K562 (cell line): ENCODE data around the gene KRTCAP2. TPM values are rescaled to one million over a fixed set of nuclear protein-coding genes. Genes with fewer than 3 reads are reported as not detected.
A peak's percentile ranks its signal among the peaks of the same experiment; 100 is the strongest.

Experiments used
- CTBP1 ChIP-seq: fragments of 450-650 bp; IDR thresholded peaks from 2 replicates; pipeline ENCODE4 v1.6.1; 2016; ENCODE audit warnings: borderline replicate concordance
- ELF2 ChIP-seq: fragments of 250-450 bp; sonication (Bioruptor Pico); IDR thresholded peaks from 2 replicates; pipeline ENCODE4 v1.5.0; 2021; ENCODE audit warnings: mild to moderate bottlenecking
- FOXK1 ChIP-seq: sonication (generic); formaldehyde crosslinking; IDR thresholded peaks from 2 replicates; pipeline ENCODE4 v1.8.0; 2022; ENCODE audit warnings: missing genetic modification reagents, mild to moderate bottlenecking, borderline replicate concordance
- HMGXB4 ChIP-seq: sonication (generic); formaldehyde crosslinking; IDR thresholded peaks from 2 replicates; pipeline ENCODE4 v1.8.1; 2023; ENCODE audit warnings: mild to moderate bottlenecking, missing genetic modification reagents
- KAT7 ChIP-seq: sonication (generic); formaldehyde crosslinking; IDR thresholded peaks from 2 replicates; pipeline ENCODE4 v1.8.0; 2022; ENCODE audit warnings: missing genetic modification reagents, mild to moderate bottlenecking, borderline replicate concordance
- MAZ ChIP-seq, 2 experiments: fragments of 450-650 bp in 1 of 2; sonication (generic) in 1 of 2; formaldehyde crosslinking; IDR thresholded peaks in 1 of 2; conservative IDR thresholded peaks in 1 of 2; 2 replicates each; pipeline versions ENCODE4 v1.4.0 to v1.5.0; 2020; ENCODE audit warnings: mild to moderate bottlenecking in 1 of 2, missing genetic modification reagents in 1 of 2
- MBD1 ChIP-seq: fragments of 250-450 bp; sonication (Bioruptor Pico); IDR thresholded peaks from 2 replicates; pipeline ENCODE4 v1.8.0; 2022; ENCODE audit warnings: inconsistent platforms
- NFATC3 ChIP-seq: fragments of 450-650 bp; IDR thresholded peaks from 2 replicates; pipeline ENCODE4 v1.6.1; 2017; ENCODE audit warnings: mild to moderate bottlenecking
- NR2C2 ChIP-seq, 2 experiments: fragments of 200-800 bp in 1 of 2; sonication (Bioruptor generic) in 1 of 2; sonication (generic) in 1 of 2; formaldehyde crosslinking in 1 of 2; IDR thresholded peaks; 2 replicates each; pipeline versions ENCODE4 v1.6.1 to v1.8.0; 2016 to 2022; ENCODE audit warnings: mild to moderate bottlenecking in 1 of 2, missing compliant biosample characterization in 1 of 2, missing genetic modification characterization in 1 of 2, missing genetic modification reagents in 1 of 2
- POLR2A ChIP-seq: fragments of 450-650 bp; conservative IDR thresholded peaks from 2 replicates; pipeline ENCODE4 v1.6.1; 2016
- SMARCA4 ChIP-seq: fragments of 450-650 bp; IDR thresholded peaks from 2 replicates; pipeline ENCODE4 v1.6.1; 2016
- SOX6 ChIP-seq: fragments of 450-650 bp; IDR thresholded peaks from 2 replicates; pipeline ENCODE4 v1.6.1; 2014; ENCODE audit warnings: mild to moderate bottlenecking
- SP2 ChIP-seq: IDR thresholded peaks from 2 replicates; pipeline ENCODE4 v1.6.1; 2011; ENCODE audit warnings: mild to moderate bottlenecking, low read depth, low read length, moderate library complexity; ENCODE audit not compliant: poor library complexity, severe bottlenecking; ENCODE audit errors: extremely low read depth
- SRSF3 ChIP-seq: fragments of 200-400 bp; formaldehyde crosslinking; IDR thresholded peaks from 2 replicates; pipeline ENCODE4 v1.6.1; 2016; ENCODE audit warnings: mild to moderate bottlenecking, low read length, moderate library complexity; ENCODE audit not compliant: insufficient read depth
- TFAP4 ChIP-seq: sonication (generic); formaldehyde crosslinking; IDR thresholded peaks from 2 replicates; pipeline ENCODE4 v1.8.0; 2022; ENCODE audit warnings: missing genetic modification reagents, mild to moderate bottlenecking, moderate library complexity, borderline replicate concordance
- TGIF2 ChIP-seq: sonication (generic); formaldehyde crosslinking; IDR thresholded peaks from 2 replicates; pipeline ENCODE4 v1.8.1; 2022; ENCODE audit warnings: mild to moderate bottlenecking, missing genetic modification reagents, moderate library complexity
- TRIM24 ChIP-seq, 2 experiments: fragments of 450-650 bp; IDR thresholded peaks; 2 replicates each; pipeline ENCODE4 v1.6.1; 2016
- ZBTB11 ChIP-seq, 3 experiments: fragments of 200-800 bp in 1 of 3; fragments of 250-450 bp in 1 of 3; fragments of 450-650 bp in 1 of 3; sonication (Bioruptor Pico) in 1 of 3; sonication (Bioruptor generic) in 1 of 3; formaldehyde crosslinking in 1 of 3; IDR thresholded peaks; 2 replicates each; pipeline versions ENCODE4 v1.6.1 to v1.8.0; 2016 to 2022; ENCODE audit warnings: mild to moderate bottlenecking in 2 of 3, missing genetic modification characterization in 2 of 3, missing compliant biosample characterization in 1 of 3, moderate library complexity in 1 of 3
- polyA plus RNA-seq, 8 experiments: library from polyadenylated mRNA; depleted of rRNA in 4 of 8; stranded (reverse) in 5 of 8; unstranded in 3 of 8; fragments of >200 nt; fragmentation: Nextera tagmentation in 2 of 8; fragmentation: Illumina TruSeq in 1 of 8; extraction: Ambion mirVana in 2 of 8; extraction: Trizol in 1 of 8; gene quantifications; 2 replicates each; pipeline versions ENCODE4 v1.2.1 to v1.2.3, GENCODE V29; 2011 to 2014; ENCODE audit warnings: inconsistent platforms in 1 of 8, missing spikeins in 1 of 8
- total RNA-seq, 7 experiments: library from RNA; depleted of rRNA in 6 of 7; stranded (reverse); fragments of >200 nt in 6 of 7; fragmentation: Illumina TruSeq in 2 of 7; extraction: Trizol in 2 of 7; gene quantifications; 2 replicates each; pipeline versions ENCODE4 v1.2.1 to v1.2.3, GENCODE V29; 2011 to 2021; ENCODE audit warnings: low replicate concordance in 1 of 7
- TF ChIP-seq, protein P1 (sequence below): IDR thresholded peaks from 2 replicates; pipeline ENCODE4 v1.6.1; 2016; ENCODE audit warnings: missing genetic modification characterization, missing compliant biosample characterization

Gene KRTCAP2
- total and polyA plus RNA-seq, 9 of the 15 experiments (the other 6 are each of a cell fraction or from before 2014, with no cell fraction given): 126 to 436 (median 244) TPM

- TF ChIP-seq TFAP4: no peak
- no peak for TF ChIP-seq MBD1
- no peak for TF ChIP-seq FOXK1 (CRISPR knock-in tag)
- TF ChIP-seq POLR2A: no peak
- TF ChIP-seq ZBTB11 (CRISPR knock-in tag; IDR thresholded peaks at IDR 0.05): peak in 1 of 3 experiments; percentile 46; a peak in 2 of 6 replicates
- TF ChIP-seq SOX6: peak; percentile 48; the same call in 1 of the 2 replicates
- no peak for TF ChIP-seq ELF2 (CRISPR knock-in tag)
- peak; percentile 32; the same call in 1 of the 2 replicates for TF ChIP-seq SMARCA4
- TF ChIP-seq KAT7 (CRISPR knock-in tag): no peak
- TF ChIP-seq NFATC3: no peak
- TF ChIP-seq HMGXB4: no peak
- no peak for TF ChIP-seq SP2
- peak; percentile 45; the same call in 1 of the 2 replicates for TF ChIP-seq CTBP1
- TF ChIP-seq, protein P1, sequence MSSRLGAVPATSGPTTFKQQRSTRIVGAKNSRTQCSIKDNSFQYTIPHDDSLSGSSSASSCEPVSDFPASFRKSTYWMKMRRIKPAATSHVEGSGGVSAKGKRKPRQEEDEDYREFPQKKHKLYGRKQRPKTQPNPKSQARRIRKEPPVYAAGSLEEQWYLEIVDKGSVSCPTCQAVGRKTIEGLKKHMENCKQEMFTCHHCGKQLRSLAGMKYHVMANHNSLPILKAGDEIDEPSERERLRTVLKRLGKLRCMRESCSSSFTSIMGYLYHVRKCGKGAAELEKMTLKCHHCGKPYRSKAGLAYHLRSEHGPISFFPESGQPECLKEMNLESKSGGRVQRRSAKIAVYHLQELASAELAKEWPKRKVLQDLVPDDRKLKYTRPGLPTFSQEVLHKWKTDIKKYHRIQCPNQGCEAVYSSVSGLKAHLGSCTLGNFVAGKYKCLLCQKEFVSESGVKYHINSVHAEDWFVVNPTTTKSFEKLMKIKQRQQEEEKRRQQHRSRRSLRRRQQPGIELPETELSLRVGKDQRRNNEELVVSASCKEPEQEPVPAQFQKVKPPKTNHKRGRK (tag): no peak
- TF ChIP-seq SRSF3: no peak
- no peak for TF ChIP-seq TGIF2 (CRISPR knock-in tag)
- TF ChIP-seq NR2C2 (CRISPR knock-in tag; IDR thresholded peaks at IDR 0.05): no peak
- no peak for TF ChIP-seq NR2C2 (tag; IDR thresholded peaks at IDR 0.05)
- peak in 1 of 2 experiments; percentile 13; a peak in 1 of 4 replicates for TF ChIP-seq MAZ (CRISPR knock-in tag; conservative IDR thresholded peaks at IDR 0.05 in 1 of 2, IDR thresholded peaks at IDR 0.05 in 1 of 2)
- no peak for TF ChIP-seq TRIM24 (IDR thresholded peaks at IDR 0.05)
Measured at GRCh38 chr1:155120253-155120652, 52.9 kb downstream of the KRTCAP2 start (continued).
